ENCODE measurements around the gene NDRG2.

The NDRG2 gene

DNA sequence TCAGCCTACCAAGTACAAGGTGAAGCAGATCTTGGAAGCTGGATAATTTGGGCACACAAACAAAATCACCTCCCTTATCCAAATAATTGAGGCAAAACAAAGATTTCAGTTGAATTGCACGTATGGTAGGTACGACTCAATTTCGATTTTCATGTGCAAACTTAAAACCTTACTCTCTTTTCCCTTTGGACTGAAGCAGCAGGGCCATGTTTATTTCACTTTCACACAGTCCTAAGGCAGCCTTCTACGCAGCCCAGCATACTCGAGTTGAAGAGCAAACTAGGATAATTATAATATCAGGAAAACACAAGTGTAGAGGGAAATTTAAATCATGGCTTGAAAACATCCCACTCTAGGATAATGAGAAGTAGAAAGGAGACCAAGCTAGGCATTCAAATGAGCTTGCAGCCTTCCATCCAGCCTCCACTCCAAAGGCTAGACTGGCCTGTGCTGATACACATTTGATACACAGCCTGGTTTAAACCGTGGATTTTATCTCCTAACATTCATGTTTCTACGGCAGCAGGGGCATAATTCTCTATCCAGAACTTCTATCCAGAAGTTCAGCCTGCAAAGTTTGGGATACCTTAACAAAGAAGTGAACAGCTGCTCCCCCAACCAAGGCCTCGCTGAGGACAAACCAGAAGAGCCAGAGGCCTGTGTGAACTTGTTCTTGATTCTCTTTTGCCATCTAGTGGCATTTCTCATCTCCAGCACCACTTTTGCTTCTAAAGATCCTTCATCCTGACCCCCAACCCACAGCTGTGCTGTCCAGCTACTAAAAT lies 14.9 kb upstream of the NDRG2 start:
- TF ChIP-seq, protein P1, sequence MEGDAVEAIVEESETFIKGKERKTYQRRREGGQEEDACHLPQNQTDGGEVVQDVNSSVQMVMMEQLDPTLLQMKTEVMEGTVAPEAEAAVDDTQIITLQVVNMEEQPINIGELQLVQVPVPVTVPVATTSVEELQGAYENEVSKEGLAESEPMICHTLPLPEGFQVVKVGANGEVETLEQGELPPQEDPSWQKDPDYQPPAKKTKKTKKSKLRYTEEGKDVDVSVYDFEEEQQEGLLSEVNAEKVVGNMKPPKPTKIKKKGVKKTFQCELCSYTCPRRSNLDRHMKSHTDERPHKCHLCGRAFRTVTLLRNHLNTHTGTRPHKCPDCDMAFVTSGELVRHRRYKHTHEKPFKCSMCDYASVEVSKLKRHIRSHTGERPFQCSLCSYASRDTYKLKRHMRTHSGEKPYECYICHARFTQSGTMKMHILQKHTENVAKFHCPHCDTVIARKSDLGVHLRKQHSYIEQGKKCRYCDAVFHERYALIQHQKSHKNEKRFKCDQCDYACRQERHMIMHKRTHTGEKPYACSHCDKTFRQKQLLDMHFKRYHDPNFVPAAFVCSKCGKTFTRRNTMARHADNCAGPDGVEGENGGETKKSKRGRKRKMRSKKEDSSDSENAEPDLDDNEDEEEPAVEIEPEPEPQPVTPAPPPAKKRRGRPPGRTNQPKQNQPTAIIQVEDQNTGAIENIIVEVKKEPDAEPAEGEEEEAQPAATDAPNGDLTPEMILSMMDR (IDR thresholded peaks at IDR 0.05; ENCODE audit: low read depth, low read length), result peak; percentile 65
- DNase-seq (ENCODE audit: extremely low read depth, low read depth), result peak; percentile 32

DNA sequence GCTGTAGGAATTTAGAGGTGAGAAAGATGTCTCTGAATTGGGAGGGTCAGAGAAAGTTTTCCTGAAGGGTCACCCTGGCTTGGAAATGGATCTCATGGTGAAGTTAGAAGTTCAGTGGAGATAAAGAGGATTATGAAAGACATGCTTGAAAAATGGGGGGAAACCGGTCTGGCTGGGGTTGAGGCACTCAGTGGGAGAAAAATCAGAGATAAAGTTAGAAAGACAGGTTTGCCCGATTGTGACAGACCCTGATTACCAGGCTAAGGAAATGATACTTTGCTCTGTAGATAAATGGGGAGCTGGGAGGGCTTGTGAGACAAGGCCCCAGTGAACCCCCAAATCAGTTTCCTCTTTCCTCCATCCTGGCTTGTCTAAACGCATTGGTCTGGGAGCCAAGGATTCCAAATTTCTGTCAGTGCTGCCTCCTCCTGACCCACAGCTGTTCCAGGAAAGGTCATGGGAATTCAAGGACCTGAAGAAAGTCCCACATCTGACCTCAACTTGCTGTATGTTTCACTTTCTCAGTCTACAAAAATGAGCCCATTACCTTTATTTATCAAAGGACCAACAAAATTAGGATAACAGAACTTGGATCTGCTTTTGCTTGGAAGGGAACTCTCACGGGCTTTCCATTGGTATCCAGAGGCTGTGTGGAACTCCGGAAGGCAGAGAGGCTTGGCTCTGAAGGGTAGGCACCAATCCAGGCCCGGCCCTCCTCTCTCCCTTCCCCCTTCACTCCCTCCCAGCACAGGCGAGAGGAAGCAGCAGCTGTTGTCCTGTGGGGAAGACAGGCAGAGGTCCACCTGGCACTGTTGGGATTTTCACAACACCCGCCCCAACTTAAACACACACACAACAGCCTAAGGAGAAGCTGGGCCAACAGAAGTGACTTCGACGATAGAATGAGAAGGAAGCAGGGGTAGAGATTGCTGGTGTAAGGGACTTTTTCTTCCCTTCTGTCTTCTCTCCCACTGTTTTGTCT lies 13.9 kb upstream of the NDRG2 start:
- TF ChIP-seq, protein P1 (IDR thresholded peaks at IDR 0.05; ENCODE audit: low read depth, low read length), result no peak
- DNase-seq (ENCODE audit: extremely low read depth, low read depth), result peak; percentile 20

DNA sequence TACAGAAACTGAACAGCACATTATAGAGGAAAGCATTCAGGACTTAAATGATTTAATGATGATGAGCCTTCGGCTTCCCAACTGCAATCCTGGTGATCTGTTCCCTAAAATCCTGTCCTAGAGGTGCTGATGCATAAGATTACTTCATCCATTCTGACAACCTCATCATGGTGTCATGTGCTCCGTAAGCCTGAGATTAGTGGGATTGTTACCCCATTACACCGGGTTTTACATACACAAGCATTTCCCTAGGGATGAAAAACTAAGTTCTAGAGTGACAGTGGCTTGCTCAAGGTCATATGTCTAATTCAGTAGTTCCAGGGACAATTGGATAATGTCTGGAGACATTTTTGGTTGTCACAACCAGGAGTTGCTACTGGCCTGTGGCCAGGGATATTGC lies 12.3 kb upstream of the NDRG2 start:
- no peak for DNase-seq (ENCODE audit: extremely low read depth, low read depth)
- TF ChIP-seq, protein P1 (IDR thresholded peaks at IDR 0.05; ENCODE audit: low read depth, low read length), result no peak

DNA sequence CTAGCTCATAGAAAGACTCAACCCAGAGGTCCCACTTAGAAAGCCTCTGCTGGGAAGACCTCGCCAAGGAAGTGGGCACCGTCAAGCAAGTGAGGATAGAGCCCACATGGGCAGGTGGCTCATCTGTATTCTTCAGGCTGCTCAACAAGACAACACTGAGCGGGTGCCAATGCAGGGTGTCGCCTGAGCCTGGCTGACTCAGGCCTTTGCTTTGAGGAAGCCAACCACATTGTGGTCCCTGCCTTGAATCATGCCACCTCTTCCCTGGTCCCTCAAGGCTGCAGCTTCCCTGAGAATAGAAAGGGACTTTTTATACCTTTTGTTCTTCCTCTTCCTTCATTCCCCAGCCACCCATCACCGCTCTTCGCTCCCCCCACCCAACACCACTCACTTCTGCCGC lies 11.9 kb upstream of the NDRG2 start:
- DNase-seq (ENCODE audit: extremely low read depth, low read depth), result no peak
- TF ChIP-seq, protein P1 (IDR thresholded peaks at IDR 0.05; ENCODE audit: low read depth, low read length), result no peak

DNA sequence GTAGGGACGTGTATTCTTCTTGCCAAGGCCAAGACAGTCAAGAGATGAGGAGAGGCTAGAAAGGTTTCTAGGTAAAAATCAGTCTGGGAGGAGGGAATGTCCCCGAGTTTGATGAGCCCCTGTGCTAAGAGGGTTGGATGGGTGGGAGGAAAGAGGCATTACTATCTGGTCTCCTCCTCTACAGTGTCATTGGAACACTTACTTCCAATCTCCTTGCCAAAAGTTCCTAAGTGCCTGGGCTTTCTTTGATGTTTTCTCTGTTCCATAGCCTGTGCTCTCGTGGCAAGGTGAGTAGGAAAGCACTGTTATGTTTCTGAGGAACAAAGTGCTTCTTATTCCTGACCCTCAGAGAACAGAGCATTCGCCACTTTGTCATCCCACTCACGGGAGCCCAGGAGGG lies 9.8 kb upstream of the NDRG2 start, which contains the start of gene RNASE13:
Gene RNASE13, minus strand, starts transcription at position 101 of the 400 bp plus-strand sequence. CDS start 519 bp downstream, outside the sequence.
- TF ChIP-seq, protein P1 (IDR thresholded peaks at IDR 0.05; ENCODE audit: low read depth, low read length), result no peak
- no peak for DNase-seq (ENCODE audit: extremely low read depth, low read depth)

DNA sequence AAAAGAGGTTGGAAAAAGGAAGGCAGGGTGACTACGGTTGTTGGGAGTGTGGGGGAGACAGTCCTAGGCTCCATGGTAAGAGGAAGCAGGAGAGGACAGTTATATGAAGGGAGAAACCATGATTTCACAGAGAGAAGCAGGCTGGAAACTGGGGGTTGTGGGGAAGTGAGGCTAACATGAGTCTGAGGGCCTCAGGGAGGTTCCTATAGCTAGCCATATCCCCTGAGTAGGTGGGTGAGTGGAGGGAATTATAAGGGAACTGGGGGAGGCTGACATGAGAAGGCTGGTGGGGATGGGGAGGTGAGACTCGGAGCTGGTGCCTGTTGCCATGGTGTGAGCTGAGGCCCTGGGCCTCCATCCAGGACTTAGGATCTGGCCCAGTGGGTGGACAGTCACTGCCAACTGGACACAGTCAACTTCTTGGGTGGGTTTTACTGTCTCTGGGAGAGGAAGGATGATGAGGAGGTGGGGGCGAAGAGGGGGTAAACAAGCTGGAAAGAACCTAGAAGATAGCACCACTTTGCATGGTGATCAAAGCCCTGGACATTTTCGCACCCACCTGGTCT lies 8.4 kb upstream of the NDRG2 start:
- TF ChIP-seq, protein P1 (IDR thresholded peaks at IDR 0.05; ENCODE audit: low read depth, low read length), result no peak
- no peak for DNase-seq (ENCODE audit: extremely low read depth, low read depth)

Data from AG09319 (cell line).